IPS DF 6.9 (cell line): ENCODE measurements around the gene BBS7.

Experiments
- DNase-seq: peaks from one replicate; pipeline ENCODE4 v3.0.0-alpha.2; 2013; ENCODE audit warnings: low read depth, low spot score
- H3K27ac ChIP-seq: one replicate; pipeline ENCODE4 v1.5.1; 2013; ENCODE audit warnings: low read length, control low read depth
- H3K27me3 ChIP-seq: 2 replicates; pipeline ENCODE4 v1.6.1; 2013; ENCODE audit warnings: mild to moderate bottlenecking, low read length; ENCODE audit not compliant: control insufficient read depth, insufficient read depth
- H3K36me3 ChIP-seq: 2 replicates; pipeline ENCODE4 v1.6.1; 2013; ENCODE audit warnings: low read length; ENCODE audit not compliant: control insufficient read depth, insufficient read depth
- H3K4me1 ChIP-seq: 2 replicates; pipeline ENCODE4 v1.6.1; 2013; ENCODE audit warnings: low read length; ENCODE audit not compliant: control insufficient read depth, insufficient read depth
- H3K4me3 ChIP-seq: 2 replicates; pipeline ENCODE4 v1.5.1; 2013; ENCODE audit warnings: mild to moderate bottlenecking, low read length
- H3K9me3 ChIP-seq: 2 replicates; pipeline ENCODE4 v1.6.1; 2013; ENCODE audit warnings: low read length, inconsistent platforms; ENCODE audit not compliant: control insufficient read depth, insufficient read depth
- whole genome bisulfite sequencing: extraction: QIAGEN DNeasy Blood & Tissue Kit; methylation state at CpG from one replicate; pipeline ENCODE4 v1.1.7; 2013; ENCODE audit warnings: mixed read lengths, missing lambda C conversion rate; ENCODE audit not compliant: insufficient read length, insufficient coverage; 5-methylcytosine and 5-hydroxymethylcytosine counted together

Gene BBS7

DNA sequence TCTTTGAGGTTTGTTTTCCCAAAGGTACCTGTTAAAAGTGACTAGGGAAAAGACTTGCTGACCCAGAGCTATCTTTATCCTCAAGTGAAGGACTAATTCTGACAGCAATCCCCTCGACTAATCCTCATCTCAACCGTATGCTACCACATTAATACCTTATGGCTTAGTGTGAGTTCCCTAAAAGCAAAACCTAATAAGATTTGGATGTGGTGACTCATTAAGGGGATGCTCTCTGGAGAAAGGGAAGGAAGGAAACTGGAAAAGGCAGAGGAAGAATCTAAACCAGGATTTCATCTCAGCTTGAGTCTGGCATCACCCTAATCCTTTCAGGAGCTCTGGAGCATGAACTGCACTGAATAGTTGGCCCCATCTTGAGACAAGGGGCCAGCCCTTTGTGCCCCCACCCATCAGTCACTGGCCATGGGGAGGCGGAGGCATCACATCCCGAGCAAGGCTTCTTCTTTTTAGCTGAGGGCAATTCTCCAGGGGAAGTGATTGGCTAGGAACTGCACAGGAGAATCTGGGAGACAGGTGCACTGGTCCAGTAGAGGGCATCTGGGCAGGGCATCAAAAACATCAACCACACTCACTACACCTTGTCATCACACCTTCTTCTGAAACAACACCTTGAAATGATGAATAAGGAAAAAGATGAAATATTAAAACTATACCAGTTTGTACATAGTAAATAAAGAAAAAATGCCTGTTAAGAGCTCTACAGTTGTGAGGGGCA lies 6.9 kb upstream of the BBS7 start:
- H3K27ac ChIP-seq = no peak overlapping the region
- WGBS = no CpG with 5 or more reads among the region's 4 CpGs
- no peak overlapping the region for H3K4me3 ChIP-seq
- no peaks in the 10 kb centered on the region for H3K27me3 ChIP-seq
- H3K36me3 ChIP-seq = no peaks in the 10 kb centered on the region
- DNase-seq = no peak
- H3K9me3 ChIP-seq = no peaks in the 10 kb centered on the region
- H3K4me1 ChIP-seq = no peaks in the 10 kb centered on the region

DNA sequence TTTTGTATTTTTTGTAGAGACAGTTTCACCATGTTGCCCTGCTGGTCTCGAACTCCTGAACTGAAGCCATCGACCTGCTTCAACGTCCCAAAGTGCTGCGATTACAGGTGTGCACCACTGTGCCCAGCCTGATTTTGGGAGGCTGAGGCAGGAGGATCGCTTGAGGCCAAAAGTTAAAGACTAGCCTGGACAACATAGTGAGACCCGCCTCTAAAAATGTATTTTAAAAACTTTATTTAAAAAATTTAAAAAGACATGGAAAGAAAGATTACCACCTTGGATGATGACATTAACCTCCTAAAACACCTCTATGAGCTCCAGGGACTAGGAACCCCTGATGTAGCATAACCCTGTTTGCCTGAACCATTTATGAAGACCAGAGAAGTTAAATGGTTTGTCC lies 5.8 kb upstream of the BBS7 start:
- no CpG with 5 or more reads among the region's 6 CpGs for WGBS
- Histone ChIP-seq H3K4me1 (no peaks in the 10 kb centered on the region), H3K27me3 (no peaks in the 10 kb centered on the region), H3K9me3 (no peaks in the 10 kb centered on the region), H3K36me3 (no peaks in the 10 kb centered on the region), H3K4me3 (no peak overlapping the region), H3K27ac (no peak overlapping the region)
- DNase-seq = no peak

DNA sequence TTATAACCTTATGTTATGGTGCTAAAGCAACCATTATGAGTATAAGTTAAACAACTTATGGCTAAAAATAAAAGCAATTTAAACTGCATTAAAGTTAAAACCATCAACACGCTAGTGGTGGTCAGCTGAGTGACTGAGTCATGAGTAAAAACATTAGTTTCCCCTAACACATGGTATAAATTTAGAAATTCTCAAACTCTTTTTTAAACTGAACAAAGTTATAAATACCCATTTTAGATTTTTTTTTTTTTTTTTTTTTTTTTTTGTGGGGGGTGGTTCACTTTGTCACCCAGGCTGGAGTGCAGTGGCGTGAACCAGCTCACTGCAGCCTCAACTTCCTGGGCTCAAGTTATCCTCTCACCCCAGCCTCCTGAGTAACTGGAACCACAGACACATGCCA lies 5.4 kb upstream of the BBS7 start:
- H3K9me3 ChIP-seq = no peaks in the 10 kb centered on the region
- WGBS = no CpG with 5 or more reads among the region's 2 CpGs
- no peaks in the 10 kb centered on the region for H3K36me3 ChIP-seq
- H3K4me3 ChIP-seq = no peak overlapping the region
- DNase-seq = no peak
- no peaks in the 10 kb centered on the region for H3K27me3 ChIP-seq
- H3K27ac ChIP-seq = no peak overlapping the region
- no peaks in the 10 kb centered on the region for H3K4me1 ChIP-seq

DNA sequence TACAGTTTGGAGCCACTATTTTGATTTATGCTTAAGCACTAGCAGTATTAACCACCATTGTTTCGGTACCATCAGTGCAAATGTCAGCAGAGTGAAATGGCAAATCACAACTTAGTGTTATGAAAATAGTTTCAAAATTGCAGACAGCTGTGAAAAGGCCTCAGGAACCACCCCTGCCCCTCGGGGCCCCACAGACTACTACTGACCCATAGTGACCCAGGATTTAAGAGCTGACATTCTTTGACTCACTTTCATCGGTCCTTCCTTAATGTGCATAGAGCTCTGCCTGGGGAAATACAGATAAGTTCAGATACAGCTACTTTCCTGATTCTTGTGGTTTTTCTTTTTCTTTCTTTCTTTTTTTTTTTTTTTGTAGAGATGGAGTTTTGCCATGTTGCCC lies 3.3 kb upstream of the BBS7 start:
- Histone ChIP-seq H3K36me3 (no peaks in the 10 kb centered on the region), H3K9me3 (no peaks in the 10 kb centered on the region), H3K27me3 (no peaks in the 10 kb centered on the region), H3K4me3 (no peak overlapping the region), H3K4me1 (no peaks in the 10 kb centered on the region), H3K27ac (no peak overlapping the region)
- DNase-seq = no peak
- WGBS = no CpG with 5 or more reads among the region's 3 CpGs

DNA sequence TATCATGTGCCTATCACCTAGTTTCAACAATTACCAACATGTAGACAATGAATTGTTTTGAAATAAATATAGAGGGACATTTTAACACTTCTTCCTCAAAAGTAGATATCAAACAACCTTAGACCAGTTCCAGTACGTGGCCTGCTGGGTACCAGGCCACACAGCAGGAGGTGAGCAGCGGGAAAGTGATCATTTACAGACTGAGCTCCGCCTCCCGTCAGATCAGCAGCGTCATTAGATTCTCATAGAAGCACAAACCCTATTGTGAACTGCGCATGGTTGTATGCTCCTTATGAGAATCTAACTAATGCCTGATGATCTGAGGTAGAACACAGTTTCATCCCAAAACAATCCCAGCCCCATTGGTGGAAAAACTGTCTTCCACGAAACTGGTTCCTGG lies 6.5 kb downstream of the BBS7 start:
- H3K4me3 ChIP-seq = no peak overlapping the region
- no peaks in the 10 kb centered on the region for H3K27me3 ChIP-seq
- no peak overlapping the region for H3K27ac ChIP-seq
- H3K9me3 ChIP-seq = no peaks in the 10 kb centered on the region
- no peak for DNase-seq
- H3K36me3 ChIP-seq = no peaks in the 10 kb centered on the region; the same call in 1 of the 2 replicates
- H3K4me1 ChIP-seq = no peaks in the 10 kb centered on the region
- WGBS = no CpG with 5 or more reads among the region's 7 CpGs

DNA sequence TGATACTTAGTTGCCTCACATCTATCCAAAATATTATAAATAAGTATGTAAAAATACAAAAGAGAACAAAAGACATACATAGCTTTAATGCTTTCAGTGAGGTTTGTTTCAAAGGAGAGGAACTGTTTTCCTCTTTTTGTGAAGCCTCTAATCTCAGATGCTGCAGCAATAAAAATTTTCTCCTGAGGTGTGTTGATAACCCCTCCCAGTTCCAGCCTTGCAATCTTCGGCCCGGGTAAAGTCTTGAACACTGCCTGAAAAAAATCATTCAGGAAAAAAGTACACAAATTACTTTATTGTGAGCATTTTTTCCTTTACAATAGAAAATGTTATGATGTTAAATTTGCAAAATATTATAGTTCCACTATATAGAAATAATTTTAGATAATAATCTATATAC lies 8.8 kb downstream of the BBS7 start:
- Histone ChIP-seq H3K9me3 (no peaks in the 10 kb centered on the region), H3K27me3 (no peaks in the 10 kb centered on the region), H3K4me1 (no peaks in the 10 kb centered on the region), H3K36me3 (no peaks in the 10 kb centered on the region; the same call in 1 of the 2 replicates), H3K27ac (no peak overlapping the region), H3K4me3 (no peak overlapping the region)
- DNase-seq = no peak
- no CpG with 5 or more reads among the region's 2 CpGs for WGBS

DNA sequence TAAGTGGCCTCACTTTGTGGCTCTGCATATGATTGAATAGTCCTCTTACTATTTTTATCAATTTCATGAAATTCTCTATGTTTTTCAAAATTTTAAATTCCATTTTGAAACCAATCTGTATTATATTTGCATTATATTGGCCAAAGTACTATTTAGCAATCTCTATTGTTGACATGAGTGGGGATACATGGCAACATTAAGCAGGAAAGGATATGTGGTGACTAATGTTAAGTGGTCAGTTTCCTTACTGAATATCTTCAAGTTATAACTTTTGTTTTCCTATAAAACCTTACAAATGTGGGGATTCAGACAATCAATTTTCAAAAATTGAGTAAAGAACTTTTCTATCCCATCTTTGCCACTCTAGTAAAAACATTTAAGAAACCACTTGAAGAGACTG lies 10.2 kb downstream of the BBS7 start:
- Histone ChIP-seq H3K9me3 (no peaks in the 10 kb centered on the region), H3K36me3 (no peaks in the 10 kb centered on the region; the same call in 1 of the 2 replicates), H3K27me3 (no peaks in the 10 kb centered on the region), H3K27ac (no peak overlapping the region), H3K4me1 (no peaks in the 10 kb centered on the region), H3K4me3 (no peak overlapping the region)
- DNase-seq = no peak

DNA sequence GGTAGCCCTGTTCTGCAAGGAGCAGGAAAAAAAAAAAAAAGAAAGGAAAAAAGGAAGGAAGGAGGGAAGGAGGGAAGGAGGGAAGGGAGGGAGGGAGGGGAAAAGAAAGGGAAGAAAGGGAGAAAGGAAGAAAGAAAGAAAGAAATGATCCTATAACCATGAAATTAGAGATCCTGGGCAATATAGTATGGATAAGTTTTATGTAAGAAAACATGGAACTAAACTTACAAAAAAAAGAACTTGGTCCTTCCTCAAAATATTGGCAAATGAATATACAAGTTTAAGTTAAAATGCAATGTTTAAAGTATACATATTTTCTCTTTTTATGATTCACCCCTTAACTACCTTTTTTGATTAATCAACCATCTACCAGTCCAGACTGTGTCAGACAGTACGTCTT lies 18.9 kb downstream of the BBS7 start:
- no CpG with 5 or more reads among the region's 1 CpG for WGBS

DNA sequence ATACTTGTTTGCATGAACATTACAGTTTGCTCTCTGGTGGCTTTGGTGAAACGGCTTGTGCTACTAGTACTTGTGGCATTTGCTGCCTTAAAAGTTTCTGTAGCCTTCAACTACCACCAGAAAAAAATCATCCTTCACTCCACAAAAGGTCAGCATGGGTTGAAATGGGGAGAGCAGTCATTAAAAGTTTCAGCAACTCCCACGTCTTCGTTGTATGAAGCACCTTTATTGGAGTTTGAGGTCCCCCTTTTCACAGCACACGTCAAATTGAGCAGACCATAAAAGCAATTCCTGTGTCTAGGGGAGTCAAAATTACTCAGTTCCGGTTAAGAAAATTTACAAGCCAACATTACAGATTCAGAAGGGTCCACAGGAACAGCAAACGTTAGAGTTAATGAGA lies 23.6 kb downstream of the BBS7 start:
- H3K27ac ChIP-seq = no peak overlapping the region
- H3K36me3 ChIP-seq = no peaks in the 10 kb centered on the region
- H3K9me3 ChIP-seq = no peaks in the 10 kb centered on the region
- H3K4me3 ChIP-seq = no peak overlapping the region
- no CpG with 5 or more reads among the region's 6 CpGs for WGBS
- DNase-seq = no peak
- no peaks in the 10 kb centered on the region for H3K27me3 ChIP-seq
- H3K4me1 ChIP-seq = no peaks in the 10 kb centered on the region

More for the DNA sequence above, 18.9 kb downstream of the BBS7 start:
- Histone ChIP-seq H3K27me3 (no peaks in the 10 kb centered on the region), H3K27ac (no peak overlapping the region), H3K36me3 (no peaks in the 10 kb centered on the region), H3K4me1 (no peaks in the 10 kb centered on the region), H3K9me3 (no peaks in the 10 kb centered on the region), H3K4me3 (no peak overlapping the region)
- no peak for DNase-seq

DNA sequence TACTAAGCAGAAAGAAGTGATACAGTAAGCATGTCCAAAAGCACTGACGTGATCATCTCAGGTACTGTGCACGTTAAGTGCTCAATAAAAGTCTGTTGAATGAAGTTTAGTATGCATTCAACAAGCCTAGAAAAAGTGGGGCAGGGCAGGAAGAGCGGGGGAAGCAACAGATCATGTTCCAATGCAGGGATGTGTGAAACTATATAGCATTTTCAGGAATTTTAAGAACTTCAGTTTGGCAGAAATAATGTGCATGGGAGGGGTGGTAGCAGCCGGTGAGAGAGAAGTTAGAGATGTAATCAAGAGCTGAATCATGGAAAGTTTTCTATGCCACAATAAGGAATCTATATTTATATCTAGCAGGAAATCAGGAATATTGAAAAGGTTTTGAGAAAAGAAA lies 27.4 kb downstream of the BBS7 start:
- H3K36me3 ChIP-seq = no peaks in the 10 kb centered on the region
- no peak for DNase-seq
- no peaks in the 10 kb centered on the region for H3K4me1 ChIP-seq
- H3K27ac ChIP-seq = no peak overlapping the region
- H3K4me3 ChIP-seq = no peak overlapping the region
- no peaks in the 10 kb centered on the region for H3K27me3 ChIP-seq
- no CpG with 5 or more reads among the region's 4 CpGs for WGBS
- no peaks in the 10 kb centered on the region for H3K9me3 ChIP-seq

DNA sequence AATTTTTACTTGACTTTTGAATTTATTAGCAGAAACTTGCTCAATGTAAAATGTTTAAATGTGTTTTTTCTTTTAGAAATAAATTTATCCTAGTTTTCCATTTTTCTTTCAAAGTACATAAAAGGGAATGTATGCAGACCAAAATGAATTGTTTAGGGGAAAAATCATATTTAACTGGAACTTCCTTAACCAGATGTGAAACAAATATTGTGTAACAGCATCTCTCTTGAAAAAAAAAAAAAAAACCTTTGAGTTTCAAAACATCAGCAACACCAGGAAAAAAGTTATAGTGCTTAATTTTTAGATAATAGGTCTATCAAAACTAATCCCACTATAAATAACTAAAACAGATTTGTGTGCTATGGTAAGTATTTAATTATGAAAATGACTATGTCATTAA lies 32.1 kb downstream of the BBS7 start:
- Histone ChIP-seq H3K27me3 (no peaks in the 10 kb centered on the region), H3K9me3 (no peaks in the 10 kb centered on the region), H3K4me3 (no peak overlapping the region), H3K4me1 (no peaks in the 10 kb centered on the region), H3K27ac (no peak overlapping the region), H3K36me3 (no peaks in the 10 kb centered on the region)
- no peak for DNase-seq
